SK-N-SH (cell line): ENCODE data around the gene PRRC2A. TPM values are rescaled to one million over a fixed set of nuclear protein-coding genes. Genes with fewer than 3 reads are reported as not detected.

Experiments
- CTCF ChIA-PET: fragments of 300-600, 350-600 bp; formaldehyde crosslinking; extraction: SDS; loops from one replicate; lab custom pipeline; 2021; lab: Yijun Ruan, JAX
- POLR2A ChIA-PET: fragments of 350-600 bp; sonication (Branson Sonifier 250); formaldehyde crosslinking; extraction: SDS; loops from one replicate; lab custom pipeline; 2020; ENCODE audit warnings: antibody characterized with exemption, inconsistent platforms; lab: Yijun Ruan, JAX
- DNase-seq: peaks from one replicate; pipeline ENCODE4 v3.0.0; 2012
- H2AFZ ChIP-seq: fragments of 200-600 bp; sonication (generic); 2 replicates; pipeline ENCODE4 v1.8.1; 2016; ENCODE audit warnings: antibody characterized with exemption, mild to moderate bottlenecking, low read depth
- H3F3A ChIP-seq: fragments of 200-600 bp; sonication (generic); replicated peaks from 2 replicates; pipeline ENCODE3; 2016; ENCODE audit warnings: antibody characterized with exemption, mild to moderate bottlenecking; ENCODE audit not compliant: insufficient read depth
- H3K27ac ChIP-seq, 2 experiments: fragments of 200-500 bp in 1 of 2; fragments of 200-600 bp in 1 of 2; sonication (Bioruptor generic) in 1 of 2; sonication (generic), shearing (Covaris generic) in 1 of 2; 2 replicates each; pipeline versions ENCODE4 v1.5.1 to v1.6.1; 2014 to 2016; ENCODE audit warnings: low read depth in 2 of 2, inconsistent platforms in 1 of 2, low read length in 1 of 2, mild to moderate bottlenecking in 1 of 2, mixed read lengths in 1 of 2
- H3K27me3 ChIP-seq: fragments of 200-600 bp; sonication (generic), shearing (Covaris generic); 2 replicates; pipeline ENCODE4 v1.6.1; 2016; ENCODE audit warnings: mixed run types; ENCODE audit not compliant: insufficient read depth
- H3K36me3 ChIP-seq, 2 experiments: fragments of 200-500 bp in 1 of 2; fragments of 200-600 bp in 1 of 2; sonication (Bioruptor generic) in 1 of 2; sonication (generic) in 1 of 2; replicated peaks in 1 of 2; 2 replicates each; pipeline versions ENCODE3 to v1.5.1; 2014 to 2016; ENCODE audit warnings: low read length in 1 of 2, mild to moderate bottlenecking in 1 of 2; ENCODE audit not compliant: insufficient read depth in 2 of 2, control insufficient read depth in 1 of 2
- H3K4me1 ChIP-seq, 2 experiments: fragments of 200-500 bp in 1 of 2; fragments of 200-600 bp in 1 of 2; sonication (Bioruptor generic) in 1 of 2; sonication (generic), shearing (Covaris generic) in 1 of 2; 2 replicates each; pipeline versions ENCODE4 v1.5.1 to v1.6.1; 2014 to 2016; ENCODE audit warnings: low read depth in 1 of 2, low read length in 1 of 2, mixed run types in 1 of 2; ENCODE audit not compliant: insufficient read depth in 2 of 2, control insufficient read depth in 1 of 2
- H3K4me2 ChIP-seq: fragments of 200-600 bp; sonication (generic), shearing (Covaris generic); 2 replicates; pipeline ENCODE4 v1.6.1; 2017; ENCODE audit warnings: mixed run types
- H3K4me3 ChIP-seq, 2 experiments: fragments of 200-500 bp in 1 of 2; fragments of 200-600 bp in 1 of 2; sonication (Bioruptor generic) in 1 of 2; sonication (generic), shearing (Covaris generic) in 1 of 2; 2 replicates each; pipeline versions ENCODE4 v1.5.1 to v1.8.1; 2014 to 2016; ENCODE audit warnings: low read depth in 2 of 2, inconsistent platforms in 1 of 2, low read length in 1 of 2, mild to moderate bottlenecking in 1 of 2, mixed read lengths in 1 of 2, moderate library complexity in 1 of 2
- H3K79me2 ChIP-seq: fragments of 200-600 bp; sonication (generic); 2 replicates; pipeline ENCODE4 v1.8.1; 2017; ENCODE audit warnings: mild to moderate bottlenecking; ENCODE audit not compliant: insufficient read depth
- H3K9ac ChIP-seq: fragments of 200-600 bp; sonication (generic); 2 replicates; pipeline ENCODE4 v1.6.1; 2017; ENCODE audit warnings: mixed run types
- H3K9me2 ChIP-seq: fragments of 200-600 bp; sonication (generic); 2 replicates; pipeline ENCODE4 v1.6.1; 2017; ENCODE audit warnings: mixed run types
- H3K9me3 ChIP-seq: fragments of 200-600 bp; sonication (generic); 2 replicates; pipeline ENCODE4 v1.6.1; 2017; ENCODE audit warnings: mixed run types, mild to moderate bottlenecking, moderate library complexity
- H4K20me1 ChIP-seq: fragments of 200-600 bp; sonication (generic); 2 replicates; pipeline ENCODE4 v1.6.1; 2017; ENCODE audit warnings: mild to moderate bottlenecking, mixed run types; ENCODE audit not compliant: insufficient read depth
- FOSL2 ChIP-seq: IDR thresholded peaks from 2 replicates; pipeline ENCODE4 v1.4.0; 2012; ENCODE audit warnings: low read depth, mild to moderate bottlenecking, moderate library complexity, borderline replicate concordance
- FOXM1 ChIP-seq: IDR thresholded peaks from 2 replicates; pipeline ENCODE4 v1.4.0; 2012; ENCODE audit warnings: low read depth, mild to moderate bottlenecking
- IRF3 ChIP-seq: fragments of 150-350 bp; IDR thresholded peaks from 2 replicates; pipeline ENCODE4 v1.6.1; 2016; ENCODE audit warnings: mild to moderate bottlenecking, low read depth, low read length
- JUND ChIP-seq: IDR thresholded peaks from 2 replicates; pipeline ENCODE4 v1.4.0; 2012
- MAX ChIP-seq: IDR thresholded peaks from 2 replicates; pipeline ENCODE4 v1.4.0; 2012; ENCODE audit warnings: low read depth
- SIN3A ChIP-seq: IDR thresholded peaks from 2 replicates; pipeline ENCODE4 v1.6.1; 2012; ENCODE audit warnings: low read depth, mild to moderate bottlenecking, low read length, moderate library complexity, borderline replicate concordance
- TAF1 ChIP-seq: IDR thresholded peaks from 2 replicates; pipeline ENCODE4 v1.6.1; 2012; ENCODE audit warnings: low read depth, mild to moderate bottlenecking, low read length, moderate library complexity, borderline replicate concordance
- TCF12 ChIP-seq: IDR thresholded peaks from 2 replicates; pipeline ENCODE4 v1.4.0; 2012
- TEAD4 ChIP-seq: IDR thresholded peaks from 2 replicates; pipeline ENCODE4 v1.4.0; 2012; ENCODE audit warnings: mild to moderate bottlenecking, borderline replicate concordance; ENCODE audit not compliant: insufficient read depth
- USF1 ChIP-seq: IDR thresholded peaks from 2 replicates; pipeline ENCODE4 v1.4.0; 2012; ENCODE audit warnings: low read depth, borderline replicate concordance
- ZBTB33 ChIP-seq: IDR thresholded peaks from 2 replicates; pipeline ENCODE4 v1.4.0; 2012; ENCODE audit warnings: low read depth, borderline replicate concordance
- WGBS: methylation state at CpG from one replicate; pipeline ENCODE4 v1.1.6; 2017; ENCODE audit warnings: low lambda C conversion rate; 5-methylcytosine and 5-hydroxymethylcytosine counted together
- polyA plus RNA-seq, 3 experiments: library from polyadenylated mRNA; depleted of rRNA; stranded (reverse); fragments of >200 nt; gene quantifications; 2 replicates each; pipeline ENCODE4 v1.2.3, GENCODE V29; 2012

Gene PRRC2A
- polyA plus RNA-seq, 1 of the 3 experiments (the other 2 are of a cell fraction) = 76.1 TPM

GRCh38 chr6:31654574-31655348 lies 34.2 kb downstream of the PRRC2A start:
- no peak overlapping the region for H2AFZ ChIP-seq
- WGBS = 88% methylated on average over 8 of the region's 8 CpGs
- ChIA-PET CTCF (interaction anchor here (0.7 to 1.2 kb wide), 2 partner anchors 10 to 109 kb away, joined by 3 read pairs; partner anchors contain the start of genes ATP6V1G2 and GPANK1), POLR2A (interaction anchor here (1.0 kb wide), 1 partner anchor 229 kb away, joined by 3 read pairs; no protein-coding TSS in a partner anchor)
- H3K79me2 ChIP-seq = peaks cover 83% of the 10 kb centered on the region
- H3K4me1 ChIP-seq = peaks cover 17 to 27% of the 10 kb centered on the region in 2 experiments
- peaks cover 8% of the 10 kb centered on the region; the same call in 1 of the 2 replicates for H4K20me1 ChIP-seq
- H3K9ac ChIP-seq = no peak overlapping the region
- no peaks in the 10 kb centered on the region for H3K9me3 ChIP-seq
- H3K9me2 ChIP-seq = no peaks in the 10 kb centered on the region
- DNase-seq = no peak
- H3K4me2 ChIP-seq = no peak overlapping the region
- TF ChIP-seq FOSL2 = no peak
- TF ChIP-seq TAF1 = no peak
- TF ChIP-seq ZBTB33 = no peak
- TF ChIP-seq FOXM1 = no peak
- no peak for TF ChIP-seq MAX
- no peak for TF ChIP-seq IRF3
- no peak for TF ChIP-seq TCF12
- no peak for TF ChIP-seq SIN3A
- TF ChIP-seq USF1 = no peak
- TF ChIP-seq TEAD4 = no peak
- TF ChIP-seq JUND = no peak
- TF ChIP-seq, all 33 proteins: peak for 0
- Histone ChIP-seq H3K36me3 (peaks cover 5 to 10% of the 10 kb centered on the region in 2 experiments), H3K27ac (no peak overlapping the region), H3K27me3 (no peaks in the 10 kb centered on the region), H3F3A (peaks cover 24% of the 10 kb centered on the region), H3K4me3 (no peak overlapping the region)
